AML-193 (cell line): ENCODE results near the gene ZNF345.

Experiments used
- DNase-seq, 2 experiments: peaks; one replicate each; lab custom pipeline; 2025; lab: John Stamatoyannopoulos, UW

Gene ZNF345

DNA sequence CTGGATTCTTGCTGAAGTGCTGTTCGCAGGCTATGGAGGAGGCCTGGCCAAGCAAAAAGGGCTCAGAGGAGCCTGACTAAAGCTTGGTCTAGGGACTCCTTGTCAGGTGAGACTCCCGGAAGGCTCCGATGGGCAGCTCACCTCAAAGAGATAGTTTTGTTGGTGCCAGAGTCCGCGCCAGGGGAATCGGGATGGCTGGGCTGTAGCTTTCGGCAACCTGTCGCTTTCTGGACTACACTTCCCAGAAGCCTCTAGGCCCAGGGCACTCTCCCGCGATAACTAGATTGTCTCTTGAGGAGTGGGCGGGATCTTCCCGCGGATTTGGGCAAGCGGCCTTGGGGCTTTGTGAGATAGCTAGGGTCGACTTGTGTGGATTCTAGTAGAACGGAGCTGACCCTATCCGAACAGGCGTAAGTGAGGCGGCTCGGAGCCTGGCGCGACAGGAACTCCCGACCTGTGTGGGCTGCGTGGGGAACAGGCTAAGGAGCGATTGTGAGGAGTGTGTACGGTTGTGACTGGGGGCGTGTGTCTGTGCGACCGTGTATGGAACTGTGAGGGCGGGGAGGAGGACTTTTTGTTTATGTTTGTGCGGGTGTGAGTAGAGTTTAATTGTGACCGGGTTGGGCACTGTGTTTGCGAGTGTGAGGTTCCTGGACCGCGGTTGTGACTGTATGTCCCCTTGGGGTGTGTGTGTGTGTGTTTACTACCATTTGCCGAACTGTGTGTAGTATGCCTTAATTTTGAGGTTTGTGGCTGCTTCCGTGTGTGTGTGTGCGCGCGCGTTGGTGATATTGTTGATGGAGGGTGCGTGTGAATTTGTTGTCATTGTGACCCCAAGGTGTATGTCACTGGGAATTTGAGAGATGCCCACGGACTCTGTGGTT, at the start of gene ZNF345:
Gene ZNF345, plus strand, starts transcription at position 318 of the 884 bp plus-strand sequence. CDS start 25,955 bp downstream, outside the sequence.
- peak; percentile 91 to 92 for DNase-seq

GRCh38 chr19:36805364-36805763, 45.3 kb upstream of the ZNF345 start:
- no peak for DNase-seq

DNA sequence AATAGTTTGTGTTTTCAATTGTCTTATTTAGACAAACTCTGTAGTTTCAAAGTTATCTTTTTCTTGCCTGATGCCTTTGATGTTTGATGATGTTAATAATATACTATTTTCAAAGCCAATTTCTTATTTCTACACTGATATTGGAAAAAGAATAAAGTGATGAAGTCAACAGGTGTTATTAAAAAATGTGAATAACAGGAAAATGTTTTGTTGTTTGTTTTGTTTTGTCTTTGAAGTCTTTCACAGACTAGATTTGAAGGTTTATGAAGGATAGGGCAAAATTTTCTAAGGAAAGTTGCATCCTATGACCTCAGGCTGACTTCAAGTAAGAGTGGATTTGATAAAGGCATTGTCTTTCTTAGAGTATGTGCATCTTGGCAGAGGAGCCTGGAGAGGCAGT, 43.6 kb upstream of the ZNF345 start:
- DNase-seq: no peak

- DNase-seq: no peak
These were observed 31.5 kb upstream of the ZNF345 start for GRCh38 chr19:36819130-36819630.

- no peak for DNase-seq
These were observed 28.9 kb upstream of the ZNF345 start for GRCh38 chr19:36821758-36822157.

DNA sequence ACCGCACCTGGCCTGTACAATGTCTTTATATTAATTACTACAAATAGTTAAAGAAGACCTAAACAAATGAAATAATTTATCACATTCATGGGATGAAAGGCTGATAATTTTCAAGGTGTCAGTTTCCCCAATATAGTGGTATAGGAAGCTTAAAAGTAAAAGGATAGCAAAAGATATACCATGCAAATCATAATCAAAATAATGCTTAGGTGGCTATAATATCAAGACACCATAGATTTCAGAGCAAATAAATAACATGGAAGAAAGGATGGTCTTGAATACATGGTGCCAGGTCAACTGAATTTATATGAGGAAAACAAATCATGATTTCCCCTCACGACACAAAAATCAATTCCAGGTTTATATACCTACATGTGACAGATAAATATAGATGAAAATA, 17.2 kb upstream of the ZNF345 start:
- no peak for DNase-seq

GRCh38 chr19:36837176-36837905, 13.3 kb upstream of the ZNF345 start:
- no peak for DNase-seq

- peak; percentile 77 to 80 for DNase-seq
These were observed 12.5 kb upstream of the ZNF345 start, which contains the start of gene ZNF790 for GRCh38 chr19:36837906-36838783. ZNF790 (minus strand) TSS chr19:36838387; CDS start chr19:36825619, 12,768 bp downstream.

- DNase-seq: no peak
These were observed 11.8 kb upstream of the ZNF345 start for GRCh38 chr19:36838784-36839324.

- no peak for DNase-seq
These were observed 2.7 kb upstream of the ZNF345 start for GRCh38 chr19:36847968-36848367.

DNA sequence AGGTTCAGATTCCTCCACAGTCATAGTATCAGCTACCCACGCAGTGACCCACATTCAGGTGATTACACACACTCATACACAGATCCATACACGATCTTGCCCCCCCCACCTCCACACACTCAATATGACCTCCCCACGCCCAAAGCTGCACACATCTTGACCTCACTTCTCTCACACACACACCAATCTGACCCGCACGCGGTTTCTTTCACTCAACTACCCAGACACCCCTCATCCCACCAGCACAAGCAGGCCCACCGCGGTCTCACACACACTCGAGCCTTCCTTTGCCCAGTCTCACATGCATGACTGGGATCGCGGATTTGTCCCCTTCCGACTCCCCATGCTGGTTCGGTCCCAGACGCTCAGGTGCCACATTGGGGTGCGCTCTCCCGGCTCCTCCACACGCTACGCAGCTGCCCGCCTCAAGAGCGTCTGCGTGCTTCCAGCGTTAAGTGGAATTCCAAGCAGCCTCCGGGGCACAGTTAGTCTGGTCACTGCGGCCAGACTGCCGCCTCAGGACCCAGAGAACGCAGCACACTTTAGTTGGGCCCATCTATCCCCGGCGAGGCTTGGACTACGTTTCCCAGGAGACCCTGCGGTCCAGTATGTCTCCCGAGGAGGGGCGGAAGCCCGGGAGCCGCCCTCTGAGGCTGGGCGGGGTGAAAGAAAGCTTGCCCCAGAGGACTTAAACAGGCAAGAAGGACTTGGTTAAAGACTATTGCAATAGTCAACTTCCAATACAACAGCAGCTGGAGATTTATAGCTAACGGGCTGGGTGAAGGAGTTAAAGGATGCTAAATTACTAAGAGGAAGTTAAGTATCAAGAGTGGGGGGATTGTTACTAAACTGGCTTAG, 746 bp upstream of the ZNF345 start:
- DNase-seq: peak; percentile 81 to 86

GRCh38 chr19:36851898-36852297, 1.2 kb downstream of the ZNF345 start:
- DNase-seq: no peak

DNA sequence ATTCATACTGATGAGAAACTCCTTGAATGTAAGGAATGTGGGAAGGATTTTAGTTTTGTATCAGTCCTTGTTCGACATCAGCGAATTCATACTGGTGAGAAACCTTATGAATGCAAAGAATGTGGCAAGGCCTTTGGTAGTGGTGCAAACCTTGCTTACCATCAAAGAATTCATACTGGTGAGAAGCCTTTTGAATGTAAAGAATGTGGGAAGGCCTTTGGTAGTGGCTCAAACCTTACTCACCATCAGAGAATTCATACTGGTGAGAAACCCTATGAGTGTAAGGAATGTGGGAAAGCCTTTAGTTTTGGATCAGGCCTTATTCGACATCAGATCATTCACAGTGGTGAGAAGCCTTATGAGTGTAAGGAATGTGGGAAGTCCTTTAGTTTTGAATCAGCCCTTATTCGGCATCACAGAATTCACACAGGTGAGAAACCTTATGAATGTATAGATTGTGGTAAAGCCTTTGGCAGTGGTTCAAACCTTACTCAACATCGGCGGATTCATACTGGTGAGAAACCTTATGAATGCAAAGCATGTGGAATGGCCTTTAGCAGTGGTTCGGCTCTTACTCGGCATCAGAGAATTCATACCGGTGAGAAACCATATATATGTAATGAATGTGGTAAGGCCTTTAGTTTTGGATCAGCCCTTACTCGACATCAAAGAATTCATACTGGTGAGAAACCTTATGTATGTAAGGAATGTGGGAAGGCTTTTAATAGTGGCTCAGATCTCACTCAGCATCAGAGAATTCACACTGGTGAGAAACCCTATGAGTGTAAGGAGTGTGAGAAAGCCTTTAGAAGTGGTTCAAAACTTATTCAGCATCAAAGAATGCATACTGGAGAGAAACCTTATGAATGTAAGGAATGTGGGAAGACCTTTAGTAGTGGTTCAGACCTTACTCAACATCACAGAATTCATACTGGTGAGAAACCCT, 26.6 kb downstream of the ZNF345 start:
- DNase-seq: no peak

GRCh38 chr19:36891768-36892357, 41.2 kb downstream of the ZNF345 start:
- no peak for DNase-seq

- no peak for DNase-seq
These were observed 44.2 kb downstream of the ZNF345 start for GRCh38 chr19:36894849-36895383.

- no peak for DNase-seq
These were observed 47.7 kb downstream of the ZNF345 start for GRCh38 chr19:36898422-36898821.

- peak; percentile 81 to 88 for DNase-seq
These were observed 65.5 kb downstream of the ZNF345 start, which contains the start of the genes ZNF568 and ZNF829 for GRCh38 chr19:36915992-36916830. ZNF568 (plus strand) TSS chr19:36916332; CDS start chr19:36922771, 6,439 bp downstream. ZNF829 (minus strand) TSS chr19:36916291; CDS start chr19:36915167, 1,124 bp downstream.
